ENCODE results near the gene TRPC4. TPM values are rescaled to one million over a fixed set of nuclear protein-coding genes. Genes with fewer than 3 reads are reported as not detected.

Gene TRPC4
- total RNA-seq, 1 experiment from 2014 or later = 19.0 TPM

GRCh38 chr13:37599519-37599918 is 270.1 kb downstream of the TRPC4 start:
- peaks cover 3% of the 10 kb centered on the region; the same call in 1 of the 2 replicates for H3K4me1 ChIP-seq (ENCODE audit: insufficient read depth, low read length)
- H3K4ac ChIP-seq (ENCODE audit: low read depth, low read length) = no peak overlapping the region
- H2AFZ ChIP-seq (ENCODE audit: low read length) = no peak overlapping the region
- TF ChIP-seq CTCF (conservative IDR thresholded peaks at IDR 0.05) = no peak
- no peaks in the 10 kb centered on the region for H3K23me2 ChIP-seq (ENCODE audit: insufficient read length, low read depth, low read length, poor library complexity, severe bottlenecking)
- no peak overlapping the region for H2AK5ac ChIP-seq (ENCODE audit: insufficient read length, low read length)
- no peak overlapping the region for H2BK120ac ChIP-seq (ENCODE audit: low read depth, low read length, poor library complexity, severe bottlenecking)
- H4K5ac ChIP-seq (ENCODE audit: insufficient read length, low read depth, low read length) = no peak overlapping the region
- no peak overlapping the region for H4K91ac ChIP-seq (ENCODE audit: insufficient read length, low read depth, low read length)
- no peaks in the 10 kb centered on the region for H3K79me1 ChIP-seq (ENCODE audit: insufficient read depth, low read depth, low read length, poor library complexity, severe bottlenecking)
- no peak overlapping the region for H4K8ac ChIP-seq (replicated peaks; ENCODE audit: insufficient read length, low read depth, low read length)
- H3K27ac ChIP-seq (ENCODE audit: insufficient read length, low read depth, low read length) = no peak overlapping the region
- H3K56ac ChIP-seq (ENCODE audit: insufficient read length, low read depth, low read length) = no peak overlapping the region
- no peak overlapping the region for H3K23ac ChIP-seq (ENCODE audit: insufficient read length, low read depth, low read length)
- H2BK12ac ChIP-seq (ENCODE audit: insufficient read length, low read depth, low read length) = no peak overlapping the region
- no peaks in the 10 kb centered on the region for H4K20me1 ChIP-seq (ENCODE audit: control insufficient read depth, insufficient read depth, insufficient read length)
- H3K9me3 Mint-ChIP-seq = no peaks in the 10 kb centered on the region
- H3K18ac ChIP-seq (ENCODE audit: insufficient read length, low read depth, low read length) = no peak overlapping the region
- H3K4me1 Mint-ChIP-seq = peaks cover 34 to 40% of the 10 kb centered on the region in 2 experiments
- no peak overlapping the region for H3K4me2 ChIP-seq (ENCODE audit: insufficient read depth, insufficient read length, low read length)
- no peak overlapping the region for H3K27ac Mint-ChIP-seq
- no peak overlapping the region for H3T11ph ChIP-seq (ENCODE audit: low read length)
- no peak overlapping the region for H3K9ac ChIP-seq (ENCODE audit: extremely low read depth, insufficient read length, low read length)
- H3K79me2 ChIP-seq (ENCODE audit: insufficient read depth, low read length) = no peaks in the 10 kb centered on the region
- H3K14ac ChIP-seq (ENCODE audit: insufficient read depth, low read length) = no peak overlapping the region
- WGBS (ENCODE audit: extremely low coverage, insufficient read length, low lambda C conversion rate) = no CpG with 5 or more reads among the region's 2 CpGs
- DNase-seq = no peak
- H3K9me3 ChIP-seq (ENCODE audit: control insufficient read depth, low read depth, low read length) = no peaks in the 10 kb centered on the region
- H3K4me3 Mint-ChIP-seq = no peak overlapping the region
- H2BK20ac ChIP-seq (ENCODE audit: low read depth, low read length, poor library complexity, severe bottlenecking) = no peak overlapping the region
- no peaks in the 10 kb centered on the region for H3K27me3 Mint-ChIP-seq (ENCODE audit: low read depth)
- no peaks in the 10 kb centered on the region for H3K27me3 ChIP-seq (ENCODE audit: insufficient read depth, low read length)
- no peak overlapping the region for H2BK15ac ChIP-seq (ENCODE audit: low read depth, low read length)
- no peaks in the 10 kb centered on the region; a peak in 1 of 7 replicates for H3K36me3 Mint-ChIP-seq (ENCODE audit: insufficient read depth in 1 of 3, low read depth in 3 of 3)
- H2BK5ac ChIP-seq (ENCODE audit: insufficient read length, low read length) = no peak overlapping the region

Measured in H9 (cell line).